H1 (cell line): Measurements from ENCODE around the gene KCNJ16. TPM values are rescaled to one million over a fixed set of nuclear protein-coding genes. Genes with fewer than 3 reads are reported as not detected.

ENCODE experiments used
- CTCF ChIA-PET: fragments of 300-600 bp; sonication (Branson Sonifier 250); formaldehyde crosslinking; loops from one replicate; lab custom pipeline; 2021; ENCODE audit not compliant: partially characterized antibody; lab: Charles Lee
- POLR2A ChIA-PET: fragments of 300-600 bp; sonication (Branson Sonifier 250); formaldehyde crosslinking; loops from one replicate; lab custom pipeline; 2021; ENCODE audit warnings: inconsistent platforms; ENCODE audit not compliant: partially characterized antibody; lab: Charles Lee
- DNase-seq, 2 experiments: peaks; one replicate each; pipeline versions ENCODE4 v3.0.0 to v3.0.0-alpha.2; 2010 to 2022; ENCODE audit warnings: low spot score in 2 of 2, low read depth in 1 of 2, mixed read lengths in 1 of 2
- FAIRE-seq: peaks from 2 replicates; lab custom pipeline; 2011; peaks lifted over from hg19 to GRCh38; lab: Jason Lieb, UNC
- H2AFZ ChIP-seq: 2 replicates; pipeline ENCODE4 v1.8.1; 2012; ENCODE audit warnings: low read length, inconsistent platforms
- H2AK5ac ChIP-seq: 2 replicates; pipeline ENCODE4 v1.6.1; 2013; ENCODE audit warnings: low read depth, low read length
- H2BK120ac ChIP-seq: replicated peaks from 2 replicates; pipeline ENCODE3; 2013; ENCODE audit warnings: low read depth, low read length, inconsistent platforms
- H2BK12ac ChIP-seq: 2 replicates; pipeline ENCODE4 v1.6.1; 2013; ENCODE audit warnings: low read depth, low read length
- H2BK15ac ChIP-seq: 2 replicates; pipeline ENCODE4 v1.6.1; 2013; ENCODE audit warnings: low read length
- H2BK20ac ChIP-seq: 2 replicates; pipeline ENCODE4 v1.6.1; 2013; ENCODE audit warnings: low read length
- H2BK5ac ChIP-seq: 2 replicates; pipeline ENCODE4 v1.6.1; 2013; ENCODE audit warnings: low read depth, low read length
- H3K14ac ChIP-seq: 2 replicates; pipeline ENCODE4 v1.6.1; 2013; ENCODE audit warnings: inconsistent platforms; ENCODE audit not compliant: insufficient read length
- H3K18ac ChIP-seq: 2 replicates; pipeline ENCODE4 v1.6.1; 2013; ENCODE audit warnings: low read length; ENCODE audit errors: extremely low read depth
- H3K23ac ChIP-seq: 2 replicates; pipeline ENCODE4 v1.6.1; 2013; ENCODE audit warnings: inconsistent platforms; ENCODE audit not compliant: insufficient read length
- H3K23me2 ChIP-seq: 2 replicates; pipeline ENCODE4 v1.6.1; 2013; ENCODE audit warnings: low read depth, low read length
- H3K27ac ChIP-seq: 2 replicates; pipeline ENCODE4 v1.6.1; 2011; ENCODE audit warnings: low read depth, low read length, inconsistent platforms
- H3K27me3 ChIP-seq, 4 experiments: replicated peaks in 1 of 4; 1 replicate in 1 of 4; 2 replicates in 3 of 4; pipeline versions ENCODE4 v1.6.1 to v1.8.1; 2011 to 2013; ENCODE audit warnings: low read length in 3 of 4, mild to moderate bottlenecking in 3 of 4, inconsistent platforms in 2 of 4, mixed read lengths in 2 of 4, moderate library complexity in 1 of 4; ENCODE audit not compliant: control insufficient read depth in 3 of 4, insufficient read depth in 3 of 4; ENCODE audit errors: extremely low read depth in 1 of 4
- H3K36me3 ChIP-seq, 4 experiments: 2 replicates each; pipeline versions ENCODE4 v1.6.1 to v1.8.1; 2011 to 2013; ENCODE audit warnings: mild to moderate bottlenecking in 4 of 4, low read length in 3 of 4, moderate library complexity in 2 of 4, control low read depth in 1 of 4, inconsistent platforms in 1 of 4; ENCODE audit not compliant: insufficient read depth in 4 of 4, control insufficient read depth in 2 of 4
- H3K4ac ChIP-seq: replicated peaks from 2 replicates; pipeline ENCODE3; 2013; ENCODE audit warnings: low read length, low read depth, mixed read lengths, inconsistent platforms; ENCODE audit not compliant: insufficient read length
- H3K4me1 ChIP-seq, 4 experiments: replicated peaks in 1 of 4; 1 replicate in 1 of 4; 2 replicates in 3 of 4; pipeline versions ENCODE4 v1.6.1 to v1.8.1; 2011 to 2013; ENCODE audit warnings: low read length in 3 of 4, inconsistent platforms in 2 of 4, mixed read lengths in 1 of 4; ENCODE audit not compliant: insufficient read depth in 4 of 4, control insufficient read depth in 3 of 4
- H3K4me2 ChIP-seq, 2 experiments: 2 replicates each; pipeline versions ENCODE4 v1.6.1 to v1.8.1; 2011 to 2013; ENCODE audit warnings: low read depth in 2 of 2, low read length in 2 of 2, control low read depth in 1 of 2, inconsistent platforms in 1 of 2, mild to moderate bottlenecking in 1 of 2; ENCODE audit not compliant: insufficient read depth in 1 of 2
- H3K4me3 ChIP-seq, 4 experiments: fragments of 200-600, 300-600 bp in 1 of 4; sonication (generic), shearing (Covaris generic), sonication (Bioruptor Twin) in 1 of 4; 2 replicates each; pipeline versions ENCODE4 v1.5.1 to v1.8.1; 2011 to 2016; ENCODE audit warnings: low read length in 4 of 4, low read depth in 3 of 4, control low read depth in 2 of 4, inconsistent platforms in 2 of 4, mild to moderate bottlenecking in 2 of 4, mixed read lengths in 1 of 4, moderate library complexity in 1 of 4; ENCODE audit not compliant: insufficient read depth in 2 of 4; ENCODE audit errors: extremely low read depth in 1 of 4
- H3K56ac ChIP-seq: replicated peaks from 2 replicates; pipeline ENCODE3; 2013; ENCODE audit warnings: low read depth, mild to moderate bottlenecking, mixed read lengths, low read length, inconsistent platforms; ENCODE audit not compliant: insufficient read length
- H3K79me1 ChIP-seq: 2 replicates; pipeline ENCODE4 v1.6.1; 2013; ENCODE audit warnings: low read depth, low read length, control low read depth
- H3K79me2 ChIP-seq, 2 experiments: 2 replicates each; pipeline versions ENCODE4 v1.6.1 to v1.8.1; 2012 to 2013; ENCODE audit warnings: low read length in 2 of 2, mild to moderate bottlenecking in 2 of 2, inconsistent platforms in 1 of 2; ENCODE audit not compliant: insufficient read depth in 2 of 2, control insufficient read depth in 1 of 2
- H3K9ac ChIP-seq, 4 experiments: replicated peaks in 1 of 4; 1 replicate in 1 of 4; 2 replicates in 3 of 4; pipeline versions ENCODE4 v1.6.1 to v1.8.1; 2011 to 2013; ENCODE audit warnings: low read depth in 3 of 4, low read length in 3 of 4, control low read depth in 2 of 4, mild to moderate bottlenecking in 2 of 4, moderate library complexity in 2 of 4, inconsistent platforms in 1 of 4; ENCODE audit errors: extremely low read depth in 1 of 4
- H3K9me3 ChIP-seq, 2 experiments: 2 replicates each; pipeline versions ENCODE4 v1.6.1 to v1.8.1; 2012 to 2013; ENCODE audit warnings: mild to moderate bottlenecking in 2 of 2, moderate library complexity in 2 of 2, control low read depth in 1 of 2, inconsistent platforms in 1 of 2, low read depth in 1 of 2, low read length in 1 of 2, mixed read lengths in 1 of 2; ENCODE audit not compliant: insufficient read depth in 2 of 2
- H4K20me1 ChIP-seq, 2 experiments: replicated peaks in 1 of 2; 2 replicates each; pipeline versions ENCODE3 to v1.8.1; 2011 to 2013; ENCODE audit warnings: inconsistent platforms in 2 of 2, low read length in 2 of 2, mild to moderate bottlenecking in 1 of 2; ENCODE audit not compliant: insufficient read depth in 2 of 2, control insufficient read depth in 1 of 2
- H4K5ac ChIP-seq: 2 replicates; pipeline ENCODE4 v1.6.1; 2013; ENCODE audit warnings: low read length, low read depth, mixed read lengths, inconsistent platforms; ENCODE audit not compliant: insufficient read length
- H4K8ac ChIP-seq: 2 replicates; pipeline ENCODE4 v1.8.0; 2013; ENCODE audit warnings: mild to moderate bottlenecking, moderate library complexity, low read length, inconsistent platforms; ENCODE audit not compliant: insufficient read depth; ENCODE audit errors: extremely low read depth
- H4K91ac ChIP-seq: replicated peaks from 2 replicates; pipeline ENCODE3; 2013; ENCODE audit warnings: low read length, mixed read lengths, inconsistent platforms; ENCODE audit not compliant: insufficient read length
- CHD1 ChIP-seq: IDR thresholded peaks from 2 replicates; pipeline ENCODE4 v1.6.1; 2012; ENCODE audit warnings: low read depth, low read length, improper control_type of control experiment
- FOSL1 ChIP-seq: IDR thresholded peaks from 2 replicates; pipeline ENCODE4 v1.6.1; 2011; ENCODE audit warnings: mild to moderate bottlenecking, low read depth, low read length, moderate library complexity; ENCODE audit not compliant: insufficient read depth
- NANOG ChIP-seq: IDR thresholded peaks from 2 replicates; pipeline ENCODE4 v1.6.1; 2011; ENCODE audit warnings: low read length, low read depth, mild to moderate bottlenecking, inconsistent platforms; ENCODE audit not compliant: insufficient read depth, poor library complexity, severe bottlenecking
- SAP30 ChIP-seq: fragments of 300-600 bp; sonication (generic); IDR thresholded peaks from 2 replicates; pipeline ENCODE4 v1.7.1; 2012; ENCODE audit warnings: low read length, moderate library complexity, mild to moderate bottlenecking, inconsistent platforms; ENCODE audit not compliant: insufficient read depth, insufficient replicate concordance
- WGBS, 2 experiments: shearing (Covaris generic) in 1 of 2; methylation state at CpG; one replicate each; pipeline versions ENCODE4 v1.1.6 to v1.1.7; 2013 to 2015; ENCODE audit warnings: low lambda C conversion rate in 2 of 2, mixed read lengths in 2 of 2, inconsistent platforms in 1 of 2, low coverage in 1 of 2, missing lambda C conversion rate in 1 of 2; ENCODE audit not compliant: insufficient replicate concordance in 2 of 2, insufficient coverage in 1 of 2, insufficient read length in 1 of 2; ENCODE audit errors: extremely low coverage in 1 of 2, missing lambda C conversion rate in 1 of 2; 5-methylcytosine and 5-hydroxymethylcytosine counted together
- polyA plus RNA-seq, 7 experiments: library from polyadenylated mRNA; depleted of rRNA in 3 of 7; stranded (reverse) in 5 of 7; unstranded in 2 of 7; fragments of >200 nt in 5 of 7; fragments of 200-250 nt in 2 of 7; gene quantifications; 1 replicate in 5 of 7; 2 replicates in 1 of 7; 4 replicates in 1 of 7; pipeline versions ENCODE4 v1.2.1 to v1.2.3, GENCODE V29; 2011 to 2013; ENCODE audit warnings: missing spikeins in 2 of 7, mixed read lengths in 2 of 7
- total RNA-seq: library from RNA; stranded (reverse); fragmentation: NEBNext Ultra II Directional; extraction: Animal tissue kit (Norgen Biotek cat#: 25700); gene quantifications from 2 replicates; pipeline ENCODE4 v1.2.1, GENCODE V29; 2021

Gene KCNJ16
- total and polyA plus RNA-seq, 2 of the 8 experiments (the other 6 are each of a cell fraction or from before 2014, with no cell fraction given), result not detected

- no peak overlapping the region for H3K4me3 ChIP-seq
- 96% methylated on average over 1 of the region's 1 CpG; no CpG with 5 or more reads in 1 of the 2 experiments for WGBS, 2 experiments
- no peak overlapping the region for H3K9ac ChIP-seq
- H3K4ac ChIP-seq, result no peak overlapping the region
- no peak overlapping the region for H3K23ac ChIP-seq
- no peaks in the 10 kb centered on the region for H3K79me2 ChIP-seq
- H2BK15ac ChIP-seq, result no peak overlapping the region
- no peak overlapping the region for H2AFZ ChIP-seq
- no peak overlapping the region for H3K14ac ChIP-seq
- no peaks in the 10 kb centered on the region for H4K20me1 ChIP-seq
- no peak overlapping the region for H3K18ac ChIP-seq
- FAIRE-seq (no peak), DNase-seq (no peak)
- no peak overlapping the region for H2AK5ac ChIP-seq
- H3K56ac ChIP-seq, result no peak overlapping the region
- no peak overlapping the region for H4K8ac ChIP-seq
- H3K4me2 ChIP-seq, result no peak overlapping the region
- H3K27me3 ChIP-seq, result no peaks in the 10 kb centered on the region
- H3K79me1 ChIP-seq, result no peaks in the 10 kb centered on the region
- no peak overlapping the region for H2BK120ac ChIP-seq
- H4K91ac ChIP-seq, result no peak overlapping the region
- H3K36me3 ChIP-seq, result no peaks in the 10 kb centered on the region
- H2BK20ac ChIP-seq, result no peak overlapping the region
- H3K4me1 ChIP-seq, result no peaks in the 10 kb centered on the region
- CTCF ChIA-PET, result no interaction called here
- H3K23me2 ChIP-seq, result no peaks in the 10 kb centered on the region
- no peak overlapping the region for H2BK5ac ChIP-seq
- no peak overlapping the region for H2BK12ac ChIP-seq
- H4K5ac ChIP-seq, result no peak overlapping the region
- H3K9me3 ChIP-seq, result no peaks in the 10 kb centered on the region
- H3K27ac ChIP-seq, result no peak overlapping the region
- POLR2A ChIA-PET, result no interaction called here
- no peak for TF ChIP-seq CHD1
- TF ChIP-seq SAP30, result no peak
- no peak for TF ChIP-seq FOSL1
- no peak for TF ChIP-seq NANOG
These were observed 86.5 kb downstream of the KCNJ16 start for GRCh38 chr17:70161519-70161918.
